Lower leg skin (tissue), 3 donors: ENCODE measurements around the gene OR11A1.
"Not testable (repeated sequence)": the region's sequence is repeated elsewhere in the genome, so short reads cannot be mapped to it uniquely, and the experiment has no call there.

Experiments used
- CTCF ChIP-seq, 3 donors: fragments of 450-650 bp; IDR thresholded peaks; one replicate each; pipeline ENCODE4 v1.5.1; 2016; ENCODE audit warnings: antibody characterized with exemption in 3 of 3, mild to moderate bottlenecking in 3 of 3, moderate library complexity in 2 of 3
- POLR2A ChIP-seq, 2 donors: fragments of 450-650 bp; IDR thresholded peaks; one replicate each; pipeline ENCODE4 v1.6.1; 2016 to 2017; ENCODE audit warnings: antibody characterized with exemption in 2 of 2, mild to moderate bottlenecking in 1 of 2, moderate library complexity in 1 of 2

- TF ChIP-seq CTCF, POLR2A (IDR thresholded peaks at IDR 0.05): not testable (repeated sequence)
Observed at GRCh38 chr6:29436730-29437129, 20.1 kb downstream of the OR11A1 start.
